ENCODE data around the gene MRPL54. TPM values are rescaled to one million over a fixed set of nuclear protein-coding genes. Genes with fewer than 3 reads are reported as not detected.
"Not testable (repeated sequence)": the region's sequence is repeated elsewhere in the genome, so short reads cannot be mapped to it uniquely, and the experiment has no call there.

Gene MRPL54
- total RNA-seq, 2 donors from 2014 or later, result 81.0 to 84.4 TPM

DNA sequence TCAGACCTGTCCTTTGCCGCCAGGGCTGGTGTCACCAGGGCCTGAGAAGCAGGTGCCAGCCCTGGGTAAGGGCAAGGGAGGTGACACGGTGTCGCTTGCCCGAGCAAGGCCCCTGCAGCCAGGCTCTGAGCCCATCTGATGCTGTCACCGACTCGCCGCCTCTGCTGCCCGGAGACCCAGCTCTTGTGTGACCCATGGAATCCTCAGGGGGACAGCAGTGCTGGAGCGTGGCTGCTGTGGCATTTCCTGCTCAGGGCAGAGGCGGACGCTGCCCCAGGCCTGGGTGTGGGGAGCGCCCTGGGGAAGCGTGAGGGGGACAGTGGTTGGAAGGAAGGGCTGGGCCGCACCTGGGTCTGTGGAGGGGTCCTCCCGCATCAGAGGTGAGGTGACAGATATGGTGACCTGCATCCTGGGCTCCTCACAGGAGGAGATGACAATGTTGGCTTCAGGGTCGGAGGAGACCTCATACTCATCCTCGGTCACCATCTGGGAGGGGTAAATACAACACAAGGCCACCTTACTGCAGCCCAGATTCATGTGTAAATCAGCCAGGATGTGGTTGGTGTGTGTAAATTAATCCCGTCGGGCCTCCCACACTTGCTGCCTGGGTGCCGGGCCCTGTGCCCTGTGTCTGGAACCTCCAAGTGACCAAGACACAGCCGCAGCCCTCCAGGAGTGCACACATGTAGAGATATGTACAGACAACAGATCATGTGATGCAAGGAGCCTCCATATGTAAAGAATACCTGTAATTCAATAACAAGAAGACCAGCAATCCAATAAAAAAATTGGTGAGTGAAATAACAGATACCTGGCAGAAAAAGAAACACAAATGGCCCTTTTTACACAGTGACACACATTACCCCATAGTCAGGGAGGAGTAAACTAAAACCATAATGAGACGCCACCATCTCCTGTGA lies 51.3 kb downstream of the MRPL54 start:
- Histone ChIP-seq H3K27me3 (no peaks in the 10 kb centered on the region), H3K4me1 (peaks cover 0 to 11% of the 10 kb centered on the region in 2 donors), H3K9me3 (no peaks in the 10 kb centered on the region), H3K4me3 (no peak overlapping the region), H3K36me3 (no peaks in the 10 kb centered on the region), H3K27ac (peak overlapping the region in 1 of 2 donors; percentile 10)
- TF ChIP-seq CTCF (IDR thresholded peaks at IDR 0.05), result no peak
- no peak for DNase-seq (ENCODE audit: low spot score)

DNA sequence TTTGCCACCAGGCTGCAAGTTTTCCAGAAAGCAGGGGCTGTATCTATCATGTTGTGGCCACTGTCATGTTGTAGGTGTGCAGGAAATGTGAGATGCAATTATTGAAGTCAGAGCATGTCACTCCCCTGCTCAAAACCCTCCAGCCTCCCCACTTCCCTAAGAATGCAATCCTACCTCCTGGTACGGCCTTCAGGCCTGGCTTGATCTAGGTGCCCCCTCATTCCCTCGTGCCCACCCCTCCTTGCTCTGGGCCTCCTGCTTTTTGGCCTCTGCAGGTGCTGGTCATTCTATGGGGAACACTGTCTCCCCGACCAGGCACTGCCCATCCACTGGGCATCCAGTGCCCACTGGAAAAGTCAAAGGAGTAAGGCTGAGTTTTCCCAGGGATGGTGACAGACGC lies 52.2 kb downstream of the MRPL54 start:
- Histone ChIP-seq H3K9me3 (no peaks in the 10 kb centered on the region), H3K4me1 (peaks cover 0 to 11% of the 10 kb centered on the region in 2 donors), H3K36me3 (no peaks in the 10 kb centered on the region), H3K27ac (no peak overlapping the region), H3K4me3 (no peak overlapping the region), H3K27me3 (no peaks in the 10 kb centered on the region)
- TF ChIP-seq CTCF (IDR thresholded peaks at IDR 0.05), result no peak
- no peak for DNase-seq (ENCODE audit: low spot score)

DNA sequence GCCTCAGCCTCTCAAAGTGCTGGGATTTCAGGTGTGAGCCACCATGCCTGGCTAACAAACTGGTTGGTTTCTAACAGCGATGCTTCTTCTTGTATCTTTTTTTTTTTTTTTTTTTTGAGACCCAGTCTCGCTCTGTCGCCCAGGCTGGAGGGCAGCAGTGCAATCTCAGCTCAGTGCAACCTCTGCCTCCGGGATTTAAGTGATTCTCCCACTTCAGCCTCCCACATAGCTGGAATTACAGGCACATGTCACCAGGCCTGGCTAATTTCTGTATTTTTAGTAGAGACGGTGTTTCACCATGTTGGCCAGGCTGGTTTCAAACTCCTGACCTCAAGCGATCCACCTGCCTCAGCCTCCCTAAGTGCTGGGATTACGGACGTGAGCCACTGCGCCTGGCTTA lies 53.7 kb downstream of the MRPL54 start:
- H3K9me3 ChIP-seq; H3K36me3 ChIP-seq; H3K27me3 ChIP-seq; H3K4me3 ChIP-seq; DNase-seq (ENCODE audit: low spot score); H3K27ac ChIP-seq: not testable (repeated sequence)
- H3K4me1 ChIP-seq, result peaks cover 0 to 11% of the 10 kb centered on the region in 2 donors

GRCh38 chr19:3816566-3817218 lies 54.2 kb downstream of the MRPL54 start:
- Histone ChIP-seq H3K9me3 (no peaks in the 10 kb centered on the region), H3K36me3 (no peaks in the 10 kb centered on the region), H3K4me1 (peaks cover 0 to 11% of the 10 kb centered on the region in 2 donors), H3K4me3 (no peak overlapping the region), H3K27ac (no peak overlapping the region), H3K27me3 (no peaks in the 10 kb centered on the region)
- DNase-seq (ENCODE audit: low spot score), result no peak
- no peak for TF ChIP-seq CTCF (IDR thresholded peaks at IDR 0.05)

Other genes starting within 250 kb of the MRPL54 start
- gene TEKTIP1, start 223.5 kb upstream of the MRPL54 start, total RNA-seq, result not detected
- gene MFSD12, start 205.1 kb upstream of the MRPL54 start, total RNA-seq, result 10 to 100 TPM; 15.8 to 35.4 TPM
- 10 to 100 TPM; 51.8 to 52.5 TPM for gene HMG20B, start 189.7 kb upstream of the MRPL54 start, total RNA-seq
- gene GIPC3, start 177.2 kb upstream of the MRPL54 start, total RNA-seq, result 1 to 10 TPM in 1 of 2 donors, under 1 TPM in 1; 0.96 to 1.5 TPM
- gene TBXA2R, start 155.8 kb upstream of the MRPL54 start, total RNA-seq, result 1 to 10 TPM in 1 of 2 donors, under 1 TPM in 1; 0.67 to 1.1 TPM
- gene CACTIN, start 135.9 kb upstream of the MRPL54 start, total RNA-seq, result 10 to 100 TPM; 11.2 to 22.8 TPM
- gene PIP5K1C, start 62.2 kb upstream of the MRPL54 start, total RNA-seq, result 10 to 100 TPM; 31.3 to 45.8 TPM
- gene TJP3, start 54.3 kb upstream of the MRPL54 start, total RNA-seq, result 1 to 10 TPM in 1 of 2 donors, not detected in 1; 1.1 TPM
- gene APBA3, start 990 bp upstream of the MRPL54 start, total RNA-seq, result 10 to 100 TPM; 14.7 to 24.8 TPM
- gene RAX2, start 9.5 kb downstream of the MRPL54 start, total RNA-seq, result not detected
- 1 to 10 TPM in 1 of 2 donors, under 1 TPM in 1; 0.26 to 1.5 TPM for gene MATK, start 23.7 kb downstream of the MRPL54 start, total RNA-seq
- not detected for gene ZFR2, start 106.4 kb downstream of the MRPL54 start, total RNA-seq
- gene ATCAY, start 118.0 kb downstream of the MRPL54 start, total RNA-seq, result not detected
- 1,000 to 10,000 TPM; 1,342 to 2,195 TPM for gene NMRK2, start 170.4 kb downstream of the MRPL54 start, total RNA-seq
- gene DAPK3, start 208.4 kb downstream of the MRPL54 start, total RNA-seq, result 100 to 1,000 TPM in 1 of 2 donors, 10 to 100 TPM in 1; 46.2 to 202 TPM
- 1,000 to 10,000 TPM; 1,205 to 1,737 TPM for gene EEF2, start 222.8 kb downstream of the MRPL54 start, total RNA-seq
- 10 to 100 TPM; 10.9 to 11.4 TPM for gene PIAS4, start 245.1 kb downstream of the MRPL54 start, total RNA-seq

Data from right atrium auricular region (tissue), 2 donors.